H1 (cell line): ENCODE results near the gene FBXW8. TPM values are rescaled to one million over a fixed set of nuclear protein-coding genes. Genes with fewer than 3 reads are reported as not detected.

Source experiments
- CTCF ChIA-PET: fragments of 300-600 bp; sonication (Branson Sonifier 250); formaldehyde crosslinking; loops from one replicate; lab custom pipeline; 2021; ENCODE audit not compliant: partially characterized antibody; lab: Charles Lee
- POLR2A ChIA-PET: fragments of 300-600 bp; sonication (Branson Sonifier 250); formaldehyde crosslinking; loops from one replicate; lab custom pipeline; 2021; ENCODE audit warnings: inconsistent platforms; ENCODE audit not compliant: partially characterized antibody; lab: Charles Lee
- DNase-seq, 2 experiments: peaks; one replicate each; pipeline versions ENCODE4 v3.0.0 to v3.0.0-alpha.2; 2010 to 2022; ENCODE audit warnings: low spot score in 2 of 2, low read depth in 1 of 2, mixed read lengths in 1 of 2
- FAIRE-seq: peaks from 2 replicates; lab custom pipeline; 2011; peaks lifted over from hg19 to GRCh38; lab: Jason Lieb, UNC
- H2AFZ ChIP-seq: 2 replicates; pipeline ENCODE4 v1.8.1; 2012; ENCODE audit warnings: low read length, inconsistent platforms
- H2AK5ac ChIP-seq: 2 replicates; pipeline ENCODE4 v1.6.1; 2013; ENCODE audit warnings: low read depth, low read length
- H2BK120ac ChIP-seq: replicated peaks from 2 replicates; pipeline ENCODE3; 2013; ENCODE audit warnings: low read depth, low read length, inconsistent platforms
- H2BK12ac ChIP-seq: 2 replicates; pipeline ENCODE4 v1.6.1; 2013; ENCODE audit warnings: low read depth, low read length
- H2BK15ac ChIP-seq: 2 replicates; pipeline ENCODE4 v1.6.1; 2013; ENCODE audit warnings: low read length
- H2BK20ac ChIP-seq: 2 replicates; pipeline ENCODE4 v1.6.1; 2013; ENCODE audit warnings: low read length
- H2BK5ac ChIP-seq: 2 replicates; pipeline ENCODE4 v1.6.1; 2013; ENCODE audit warnings: low read depth, low read length
- H3K14ac ChIP-seq: 2 replicates; pipeline ENCODE4 v1.6.1; 2013; ENCODE audit warnings: inconsistent platforms; ENCODE audit not compliant: insufficient read length
- H3K18ac ChIP-seq: 2 replicates; pipeline ENCODE4 v1.6.1; 2013; ENCODE audit warnings: low read length; ENCODE audit errors: extremely low read depth
- H3K23ac ChIP-seq: 2 replicates; pipeline ENCODE4 v1.6.1; 2013; ENCODE audit warnings: inconsistent platforms; ENCODE audit not compliant: insufficient read length
- H3K23me2 ChIP-seq: 2 replicates; pipeline ENCODE4 v1.6.1; 2013; ENCODE audit warnings: low read depth, low read length
- H3K27ac ChIP-seq: 2 replicates; pipeline ENCODE4 v1.6.1; 2011; ENCODE audit warnings: low read depth, low read length, inconsistent platforms
- H3K27me3 ChIP-seq, 4 experiments: replicated peaks in 1 of 4; 1 replicate in 1 of 4; 2 replicates in 3 of 4; pipeline versions ENCODE4 v1.6.1 to v1.8.1; 2011 to 2013; ENCODE audit warnings: low read length in 3 of 4, mild to moderate bottlenecking in 3 of 4, inconsistent platforms in 2 of 4, mixed read lengths in 2 of 4, moderate library complexity in 1 of 4; ENCODE audit not compliant: control insufficient read depth in 3 of 4, insufficient read depth in 3 of 4; ENCODE audit errors: extremely low read depth in 1 of 4
- H3K36me3 ChIP-seq, 4 experiments: 2 replicates each; pipeline versions ENCODE4 v1.6.1 to v1.8.1; 2011 to 2013; ENCODE audit warnings: mild to moderate bottlenecking in 4 of 4, low read length in 3 of 4, moderate library complexity in 2 of 4, control low read depth in 1 of 4, inconsistent platforms in 1 of 4; ENCODE audit not compliant: insufficient read depth in 4 of 4, control insufficient read depth in 2 of 4
- H3K4ac ChIP-seq: replicated peaks from 2 replicates; pipeline ENCODE3; 2013; ENCODE audit warnings: low read length, low read depth, mixed read lengths, inconsistent platforms; ENCODE audit not compliant: insufficient read length
- H3K4me1 ChIP-seq, 4 experiments: replicated peaks in 1 of 4; 1 replicate in 1 of 4; 2 replicates in 3 of 4; pipeline versions ENCODE4 v1.6.1 to v1.8.1; 2011 to 2013; ENCODE audit warnings: low read length in 3 of 4, inconsistent platforms in 2 of 4, mixed read lengths in 1 of 4; ENCODE audit not compliant: insufficient read depth in 4 of 4, control insufficient read depth in 3 of 4
- H3K4me2 ChIP-seq, 2 experiments: 2 replicates each; pipeline versions ENCODE4 v1.6.1 to v1.8.1; 2011 to 2013; ENCODE audit warnings: low read depth in 2 of 2, low read length in 2 of 2, control low read depth in 1 of 2, inconsistent platforms in 1 of 2, mild to moderate bottlenecking in 1 of 2; ENCODE audit not compliant: insufficient read depth in 1 of 2
- H3K4me3 ChIP-seq, 4 experiments: fragments of 200-600, 300-600 bp in 1 of 4; sonication (generic), shearing (Covaris generic), sonication (Bioruptor Twin) in 1 of 4; 2 replicates each; pipeline versions ENCODE4 v1.5.1 to v1.8.1; 2011 to 2016; ENCODE audit warnings: low read length in 4 of 4, low read depth in 3 of 4, control low read depth in 2 of 4, inconsistent platforms in 2 of 4, mild to moderate bottlenecking in 2 of 4, mixed read lengths in 1 of 4, moderate library complexity in 1 of 4; ENCODE audit not compliant: insufficient read depth in 2 of 4; ENCODE audit errors: extremely low read depth in 1 of 4
- H3K56ac ChIP-seq: replicated peaks from 2 replicates; pipeline ENCODE3; 2013; ENCODE audit warnings: low read depth, mild to moderate bottlenecking, mixed read lengths, low read length, inconsistent platforms; ENCODE audit not compliant: insufficient read length
- H3K79me1 ChIP-seq: 2 replicates; pipeline ENCODE4 v1.6.1; 2013; ENCODE audit warnings: low read depth, low read length, control low read depth
- H3K79me2 ChIP-seq, 2 experiments: 2 replicates each; pipeline versions ENCODE4 v1.6.1 to v1.8.1; 2012 to 2013; ENCODE audit warnings: low read length in 2 of 2, mild to moderate bottlenecking in 2 of 2, inconsistent platforms in 1 of 2; ENCODE audit not compliant: insufficient read depth in 2 of 2, control insufficient read depth in 1 of 2
- H3K9ac ChIP-seq, 4 experiments: replicated peaks in 1 of 4; 1 replicate in 1 of 4; 2 replicates in 3 of 4; pipeline versions ENCODE4 v1.6.1 to v1.8.1; 2011 to 2013; ENCODE audit warnings: low read depth in 3 of 4, low read length in 3 of 4, control low read depth in 2 of 4, mild to moderate bottlenecking in 2 of 4, moderate library complexity in 2 of 4, inconsistent platforms in 1 of 4; ENCODE audit errors: extremely low read depth in 1 of 4
- H3K9me3 ChIP-seq, 2 experiments: 2 replicates each; pipeline versions ENCODE4 v1.6.1 to v1.8.1; 2012 to 2013; ENCODE audit warnings: mild to moderate bottlenecking in 2 of 2, moderate library complexity in 2 of 2, control low read depth in 1 of 2, inconsistent platforms in 1 of 2, low read depth in 1 of 2, low read length in 1 of 2, mixed read lengths in 1 of 2; ENCODE audit not compliant: insufficient read depth in 2 of 2
- H4K20me1 ChIP-seq, 2 experiments: replicated peaks in 1 of 2; 2 replicates each; pipeline versions ENCODE3 to v1.8.1; 2011 to 2013; ENCODE audit warnings: inconsistent platforms in 2 of 2, low read length in 2 of 2, mild to moderate bottlenecking in 1 of 2; ENCODE audit not compliant: insufficient read depth in 2 of 2, control insufficient read depth in 1 of 2
- H4K5ac ChIP-seq: 2 replicates; pipeline ENCODE4 v1.6.1; 2013; ENCODE audit warnings: low read length, low read depth, mixed read lengths, inconsistent platforms; ENCODE audit not compliant: insufficient read length
- H4K8ac ChIP-seq: 2 replicates; pipeline ENCODE4 v1.8.0; 2013; ENCODE audit warnings: mild to moderate bottlenecking, moderate library complexity, low read length, inconsistent platforms; ENCODE audit not compliant: insufficient read depth; ENCODE audit errors: extremely low read depth
- H4K91ac ChIP-seq: replicated peaks from 2 replicates; pipeline ENCODE3; 2013; ENCODE audit warnings: low read length, mixed read lengths, inconsistent platforms; ENCODE audit not compliant: insufficient read length
- polyA plus RNA-seq, 7 experiments: library from polyadenylated mRNA; depleted of rRNA in 3 of 7; stranded (reverse) in 5 of 7; unstranded in 2 of 7; fragments of >200 nt in 5 of 7; fragments of 200-250 nt in 2 of 7; gene quantifications; 1 replicate in 5 of 7; 2 replicates in 1 of 7; 4 replicates in 1 of 7; pipeline versions ENCODE4 v1.2.1 to v1.2.3, GENCODE V29; 2011 to 2013; ENCODE audit warnings: missing spikeins in 2 of 7, mixed read lengths in 2 of 7
- total RNA-seq: library from RNA; stranded (reverse); fragmentation: NEBNext Ultra II Directional; extraction: Animal tissue kit (Norgen Biotek cat#: 25700); gene quantifications from 2 replicates; pipeline ENCODE4 v1.2.1, GENCODE V29; 2021
- TF ChIP-seq, protein P1 (sequence below): fragments of 300-600 bp; sonication (generic); IDR thresholded peaks from 2 replicates; pipeline ENCODE4 v1.7.1; 2012; ENCODE audit warnings: low read length, moderate library complexity, mild to moderate bottlenecking, inconsistent platforms; ENCODE audit not compliant: insufficient replicate concordance

The FBXW8 gene
- total and polyA plus RNA-seq, 2 of the 8 experiments (the other 6 are each of a cell fraction or from before 2014, with no cell fraction given) = 15.8 to 16.0 TPM

DNA sequence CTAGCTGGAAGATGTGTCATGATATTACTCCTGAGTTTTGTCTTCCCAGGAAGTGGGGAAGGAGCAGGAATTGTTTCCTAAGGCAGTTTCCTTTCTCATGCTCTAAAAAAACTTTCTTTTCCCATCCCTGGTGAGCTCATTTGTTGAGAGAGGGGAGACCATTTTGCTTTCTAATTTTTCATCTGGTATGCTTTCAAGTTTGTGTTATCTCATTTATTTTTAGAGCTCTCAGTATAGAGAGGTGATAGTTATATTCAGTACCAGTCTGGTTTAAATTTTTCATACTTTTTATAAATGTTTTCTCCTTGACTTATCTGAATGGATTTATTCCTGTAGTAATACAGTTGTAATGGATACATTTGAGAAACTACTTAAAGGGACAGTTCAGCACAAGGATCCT is 79.6 kb downstream of the FBXW8 start:
- Histone ChIP-seq H3K27ac (no peak overlapping the region), H3K9ac (no peak overlapping the region), H4K8ac (no peak overlapping the region), H3K23me2 (no peaks in the 10 kb centered on the region), H3K56ac (no peak overlapping the region), H3K4me3 (no peak overlapping the region), H2BK120ac (no peak overlapping the region), H3K4me2 (no peak overlapping the region), H3K23ac (no peak overlapping the region), H3K4me1 (no peaks in the 10 kb centered on the region), H3K18ac (no peak overlapping the region), H2BK5ac (no peak overlapping the region), H2AK5ac (no peak overlapping the region), H2BK12ac (no peak overlapping the region), H2AFZ (no peak overlapping the region), H3K79me2 (no peaks in the 10 kb centered on the region), H2BK15ac (no peak overlapping the region), H4K20me1 (no peaks in the 10 kb centered on the region), H4K5ac (no peak overlapping the region), H3K36me3 (peaks cover 0 to 29% (median 6%) of the 10 kb centered on the region in 4 experiments; a peak in 4 of 8 replicates), H3K9me3 (no peaks in the 10 kb centered on the region), H3K4ac (no peak overlapping the region), H2BK20ac (no peak overlapping the region), H3K27me3 (no peaks in the 10 kb centered on the region), H4K91ac (no peak overlapping the region), H3K79me1 (no peaks in the 10 kb centered on the region), H3K14ac (no peak overlapping the region)
- ChIA-PET CTCF (interaction anchor here (2.4 to 4.4 kb wide), 2 partner anchors 10 to 12 kb away, joined by 7 to 14 read pairs; no protein-coding TSS in a partner anchor), POLR2A (no interaction called here)
- FAIRE-seq (no peak), DNase-seq (no peak)
- TF ChIP-seq, protein P1, sequence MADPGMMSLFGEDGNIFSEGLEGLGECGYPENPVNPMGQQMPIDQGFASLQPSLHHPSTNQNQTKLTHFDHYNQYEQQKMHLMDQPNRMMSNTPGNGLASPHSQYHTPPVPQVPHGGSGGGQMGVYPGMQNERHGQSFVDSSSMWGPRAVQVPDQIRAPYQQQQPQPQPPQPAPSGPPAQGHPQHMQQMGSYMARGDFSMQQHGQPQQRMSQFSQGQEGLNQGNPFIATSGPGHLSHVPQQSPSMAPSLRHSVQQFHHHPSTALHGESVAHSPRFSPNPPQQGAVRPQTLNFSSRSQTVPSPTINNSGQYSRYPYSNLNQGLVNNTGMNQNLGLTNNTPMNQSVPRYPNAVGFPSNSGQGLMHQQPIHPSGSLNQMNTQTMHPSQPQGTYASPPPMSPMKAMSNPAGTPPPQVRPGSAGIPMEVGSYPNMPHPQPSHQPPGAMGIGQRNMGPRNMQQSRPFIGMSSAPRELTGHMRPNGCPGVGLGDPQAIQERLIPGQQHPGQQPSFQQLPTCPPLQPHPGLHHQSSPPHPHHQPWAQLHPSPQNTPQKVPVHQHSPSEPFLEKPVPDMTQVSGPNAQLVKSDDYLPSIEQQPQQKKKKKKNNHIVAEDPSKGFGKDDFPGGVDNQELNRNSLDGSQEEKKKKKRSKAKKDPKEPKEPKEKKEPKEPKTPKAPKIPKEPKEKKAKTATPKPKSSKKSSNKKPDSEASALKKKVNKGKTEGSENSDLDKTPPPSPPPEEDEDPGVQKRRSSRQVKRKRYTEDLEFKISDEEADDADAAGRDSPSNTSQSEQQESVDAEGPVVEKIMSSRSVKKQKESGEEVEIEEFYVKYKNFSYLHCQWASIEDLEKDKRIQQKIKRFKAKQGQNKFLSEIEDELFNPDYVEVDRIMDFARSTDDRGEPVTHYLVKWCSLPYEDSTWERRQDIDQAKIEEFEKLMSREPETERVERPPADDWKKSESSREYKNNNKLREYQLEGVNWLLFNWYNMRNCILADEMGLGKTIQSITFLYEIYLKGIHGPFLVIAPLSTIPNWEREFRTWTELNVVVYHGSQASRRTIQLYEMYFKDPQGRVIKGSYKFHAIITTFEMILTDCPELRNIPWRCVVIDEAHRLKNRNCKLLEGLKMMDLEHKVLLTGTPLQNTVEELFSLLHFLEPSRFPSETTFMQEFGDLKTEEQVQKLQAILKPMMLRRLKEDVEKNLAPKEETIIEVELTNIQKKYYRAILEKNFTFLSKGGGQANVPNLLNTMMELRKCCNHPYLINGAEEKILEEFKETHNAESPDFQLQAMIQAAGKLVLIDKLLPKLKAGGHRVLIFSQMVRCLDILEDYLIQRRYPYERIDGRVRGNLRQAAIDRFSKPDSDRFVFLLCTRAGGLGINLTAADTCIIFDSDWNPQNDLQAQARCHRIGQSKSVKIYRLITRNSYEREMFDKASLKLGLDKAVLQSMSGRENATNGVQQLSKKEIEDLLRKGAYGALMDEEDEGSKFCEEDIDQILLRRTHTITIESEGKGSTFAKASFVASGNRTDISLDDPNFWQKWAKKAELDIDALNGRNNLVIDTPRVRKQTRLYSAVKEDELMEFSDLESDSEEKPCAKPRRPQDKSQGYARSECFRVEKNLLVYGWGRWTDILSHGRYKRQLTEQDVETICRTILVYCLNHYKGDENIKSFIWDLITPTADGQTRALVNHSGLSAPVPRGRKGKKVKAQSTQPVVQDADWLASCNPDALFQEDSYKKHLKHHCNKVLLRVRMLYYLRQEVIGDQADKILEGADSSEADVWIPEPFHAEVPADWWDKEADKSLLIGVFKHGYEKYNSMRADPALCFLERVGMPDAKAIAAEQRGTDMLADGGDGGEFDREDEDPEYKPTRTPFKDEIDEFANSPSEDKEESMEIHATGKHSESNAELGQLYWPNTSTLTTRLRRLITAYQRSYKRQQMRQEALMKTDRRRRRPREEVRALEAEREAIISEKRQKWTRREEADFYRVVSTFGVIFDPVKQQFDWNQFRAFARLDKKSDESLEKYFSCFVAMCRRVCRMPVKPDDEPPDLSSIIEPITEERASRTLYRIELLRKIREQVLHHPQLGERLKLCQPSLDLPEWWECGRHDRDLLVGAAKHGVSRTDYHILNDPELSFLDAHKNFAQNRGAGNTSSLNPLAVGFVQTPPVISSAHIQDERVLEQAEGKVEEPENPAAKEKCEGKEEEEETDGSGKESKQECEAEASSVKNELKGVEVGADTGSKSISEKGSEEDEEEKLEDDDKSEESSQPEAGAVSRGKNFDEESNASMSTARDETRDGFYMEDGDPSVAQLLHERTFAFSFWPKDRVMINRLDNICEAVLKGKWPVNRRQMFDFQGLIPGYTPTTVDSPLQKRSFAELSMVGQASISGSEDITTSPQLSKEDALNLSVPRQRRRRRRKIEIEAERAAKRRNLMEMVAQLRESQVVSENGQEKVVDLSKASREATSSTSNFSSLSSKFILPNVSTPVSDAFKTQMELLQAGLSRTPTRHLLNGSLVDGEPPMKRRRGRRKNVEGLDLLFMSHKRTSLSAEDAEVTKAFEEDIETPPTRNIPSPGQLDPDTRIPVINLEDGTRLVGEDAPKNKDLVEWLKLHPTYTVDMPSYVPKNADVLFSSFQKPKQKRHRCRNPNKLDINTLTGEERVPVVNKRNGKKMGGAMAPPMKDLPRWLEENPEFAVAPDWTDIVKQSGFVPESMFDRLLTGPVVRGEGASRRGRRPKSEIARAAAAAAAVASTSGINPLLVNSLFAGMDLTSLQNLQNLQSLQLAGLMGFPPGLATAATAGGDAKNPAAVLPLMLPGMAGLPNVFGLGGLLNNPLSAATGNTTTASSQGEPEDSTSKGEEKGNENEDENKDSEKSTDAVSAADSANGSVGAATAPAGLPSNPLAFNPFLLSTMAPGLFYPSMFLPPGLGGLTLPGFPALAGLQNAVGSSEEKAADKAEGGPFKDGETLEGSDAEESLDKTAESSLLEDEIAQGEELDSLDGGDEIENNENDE = no peak
